Cerebellar nuclear complex (tissue), 1 donor: ENCODE measurements around the gene ATXN7.

ENCODE experiments used
- DNase-seq, 2 experiments: peaks; one replicate each; lab custom pipeline; 2025; lab: John Stamatoyannopoulos, UW

The ATXN7 gene

DNA sequence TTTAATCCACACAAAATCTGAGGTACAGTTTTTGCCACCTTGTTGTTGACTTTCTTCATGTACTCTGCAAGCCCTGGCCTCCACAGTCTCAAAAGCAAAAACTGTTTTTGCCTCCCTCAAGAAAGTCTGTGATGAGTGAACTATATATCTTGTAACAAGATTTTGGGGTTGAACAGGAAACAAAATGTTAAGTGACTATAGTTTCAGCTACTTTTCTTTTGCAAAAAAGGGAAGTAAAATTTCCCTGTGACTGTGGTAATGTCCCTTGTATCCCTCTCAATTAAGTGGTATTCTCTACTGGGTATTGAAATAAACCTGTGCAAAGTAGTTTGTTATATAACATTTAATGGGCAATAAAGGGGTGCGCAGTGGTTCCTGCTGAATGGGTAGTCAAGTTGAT is 69.8 kb downstream of the ATXN7 start:
- no peak for DNase-seq

DNA sequence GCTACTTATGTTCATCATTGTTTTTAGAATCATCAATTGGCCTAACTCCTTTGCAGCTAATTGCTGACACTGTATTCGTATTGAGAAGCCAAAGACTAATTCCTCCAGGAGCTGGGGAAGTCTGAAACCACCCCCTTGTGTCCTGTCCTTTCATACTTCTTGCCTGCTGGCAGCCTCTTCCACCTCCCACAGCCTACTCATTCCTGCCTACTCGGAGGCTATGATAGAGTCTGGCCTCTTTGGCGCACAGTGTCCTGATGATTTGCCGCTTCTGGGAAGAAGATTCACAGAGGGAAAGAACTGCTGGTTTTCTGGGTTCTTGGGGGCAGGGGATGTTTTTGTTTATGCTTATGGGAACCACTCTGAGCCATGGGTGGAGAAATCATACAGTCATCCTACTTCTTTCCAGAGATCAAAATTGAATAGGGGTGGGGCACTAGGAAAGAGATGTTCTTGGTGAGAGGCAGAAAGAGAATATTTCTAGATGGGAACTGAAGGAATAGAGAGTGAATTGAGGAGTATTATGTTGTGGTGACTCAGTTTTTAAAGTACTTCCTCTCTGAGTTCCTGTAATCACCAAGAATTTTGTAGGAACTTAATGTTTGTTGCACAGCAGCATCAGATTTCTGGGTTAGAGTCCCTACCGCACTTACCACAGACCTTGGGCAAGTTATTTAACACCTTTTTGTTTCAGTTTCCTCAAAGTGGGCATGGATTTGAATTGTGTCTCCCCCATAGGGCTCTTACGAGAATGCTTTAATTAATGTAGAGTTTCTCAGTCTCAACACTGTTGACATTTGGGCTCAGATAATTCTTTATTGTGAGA is 70.6 kb downstream of the ATXN7 start:
- no peak for DNase-seq

DNA sequence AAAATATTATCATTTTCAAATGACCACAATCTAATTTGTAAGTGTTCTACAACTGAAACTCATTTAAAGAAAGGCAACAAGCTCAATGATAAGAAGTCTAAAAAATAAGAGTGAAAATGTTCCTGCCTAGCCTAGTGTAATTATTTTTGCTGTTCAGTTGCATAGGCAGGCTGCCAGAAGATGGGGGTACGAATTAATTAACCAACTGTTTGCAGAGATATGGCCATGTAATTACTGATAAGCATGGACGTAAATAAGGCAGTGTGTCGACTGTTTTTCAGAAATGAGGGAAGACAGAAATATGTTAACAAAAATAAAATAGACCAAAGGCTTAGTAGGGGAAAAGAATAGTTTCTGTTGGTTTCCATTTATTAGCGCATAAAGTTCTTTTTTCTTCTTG is 73.3 kb downstream of the ATXN7 start:
- DNase-seq: no peak

DNA sequence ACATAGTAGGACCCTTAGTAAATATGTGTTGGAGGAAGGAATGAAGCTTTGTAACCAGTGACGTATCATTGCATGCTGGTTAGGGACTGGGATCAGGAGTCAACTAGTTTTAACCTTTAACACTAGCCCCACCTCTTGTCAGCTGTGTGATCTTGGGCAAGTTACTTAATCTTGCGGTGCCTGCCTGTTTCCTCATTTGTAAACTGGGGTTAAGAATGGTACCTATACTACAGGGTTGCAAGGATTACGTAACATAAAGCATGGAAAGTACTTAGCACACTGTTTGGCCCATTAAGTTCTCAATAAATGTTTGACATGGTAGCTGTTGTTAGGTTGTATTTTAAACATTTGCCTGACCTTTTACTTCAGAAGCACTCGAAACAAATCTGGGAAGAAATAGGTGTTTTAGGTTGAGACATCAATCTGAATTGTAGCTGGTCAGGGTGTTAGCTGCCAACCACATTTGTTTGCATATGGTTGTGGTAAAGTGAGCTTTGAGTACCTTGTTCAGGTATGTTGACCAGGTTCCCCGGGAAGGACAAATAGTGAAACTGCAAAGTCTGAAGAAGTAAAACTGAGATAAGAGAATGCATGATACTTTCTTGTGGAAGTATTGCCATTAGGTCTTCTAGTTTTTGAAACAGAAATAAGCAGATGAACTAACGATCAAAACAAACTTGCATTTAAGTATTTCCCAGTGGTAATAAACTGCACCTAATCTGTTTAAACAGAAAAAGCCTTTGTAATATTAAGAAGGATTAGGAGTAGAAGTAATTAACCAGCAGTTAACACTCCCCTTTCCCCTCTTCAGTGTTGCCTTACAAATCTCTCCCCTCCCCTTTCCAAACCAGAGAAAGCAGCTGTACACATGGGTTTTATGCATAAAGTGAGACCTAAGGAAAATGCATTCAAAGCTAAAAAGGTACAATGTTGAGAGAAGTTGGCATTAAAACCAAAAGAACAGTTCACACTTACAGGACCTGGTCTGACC is 74.3 kb downstream of the ATXN7 start:
- no peak for DNase-seq

DNA sequence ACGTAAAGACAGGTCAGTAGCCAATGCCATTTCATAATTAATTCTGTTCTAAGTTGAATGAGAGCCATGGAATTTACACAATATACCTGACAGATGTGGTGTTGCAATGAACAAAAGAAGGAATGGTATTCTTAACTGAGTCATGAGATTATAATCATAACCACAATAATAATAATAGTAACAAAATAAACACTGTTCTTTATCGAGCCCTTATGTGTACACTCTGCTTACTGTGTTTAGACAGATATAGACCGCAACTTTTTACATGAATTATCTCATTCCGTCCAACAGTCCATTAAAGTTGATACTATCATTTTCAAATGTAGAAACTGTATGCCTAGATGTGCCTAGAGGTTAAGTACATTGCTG is 76.7 kb downstream of the ATXN7 start:
- DNase-seq: no peak

DNA sequence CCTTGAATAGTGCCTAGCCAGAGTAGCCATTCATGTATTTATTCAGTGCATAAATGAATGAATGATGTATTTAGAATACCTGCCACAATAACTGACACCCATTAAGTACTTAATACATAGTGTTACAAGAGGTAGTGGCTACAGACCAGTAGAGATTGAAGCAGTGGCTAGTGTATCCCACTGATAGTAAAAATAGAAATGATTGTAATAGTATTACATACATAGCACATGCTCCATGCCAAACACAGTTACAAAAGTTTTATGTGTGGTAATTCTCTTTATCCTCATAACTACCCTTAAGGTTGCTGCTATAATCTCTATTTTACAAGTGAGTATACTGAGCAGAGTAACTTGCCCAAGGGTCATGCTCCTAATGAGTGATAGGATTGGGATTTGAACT is 78.9 kb downstream of the ATXN7 start:
- DNase-seq: no peak

DNA sequence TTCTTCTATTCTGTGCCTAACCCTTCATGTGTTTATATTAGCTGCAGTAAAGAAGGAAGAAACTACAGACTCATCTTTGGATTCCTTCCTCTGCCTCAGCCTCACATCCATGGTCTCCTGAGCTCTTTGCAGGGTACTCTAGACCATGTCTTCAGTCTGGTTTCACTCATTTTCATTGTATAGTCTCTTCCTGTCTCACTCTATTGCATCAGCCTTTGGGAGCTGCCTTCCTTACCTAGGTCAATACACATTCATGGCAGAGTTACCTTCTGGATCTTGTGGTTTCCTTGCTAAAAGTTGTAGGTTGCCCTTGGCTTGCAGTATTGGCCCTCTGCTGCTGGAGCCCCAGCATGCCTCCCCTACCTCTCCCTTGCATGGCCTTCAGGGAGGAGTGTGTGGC is 80.0 kb downstream of the ATXN7 start:
- DNase-seq: no peak

DNA sequence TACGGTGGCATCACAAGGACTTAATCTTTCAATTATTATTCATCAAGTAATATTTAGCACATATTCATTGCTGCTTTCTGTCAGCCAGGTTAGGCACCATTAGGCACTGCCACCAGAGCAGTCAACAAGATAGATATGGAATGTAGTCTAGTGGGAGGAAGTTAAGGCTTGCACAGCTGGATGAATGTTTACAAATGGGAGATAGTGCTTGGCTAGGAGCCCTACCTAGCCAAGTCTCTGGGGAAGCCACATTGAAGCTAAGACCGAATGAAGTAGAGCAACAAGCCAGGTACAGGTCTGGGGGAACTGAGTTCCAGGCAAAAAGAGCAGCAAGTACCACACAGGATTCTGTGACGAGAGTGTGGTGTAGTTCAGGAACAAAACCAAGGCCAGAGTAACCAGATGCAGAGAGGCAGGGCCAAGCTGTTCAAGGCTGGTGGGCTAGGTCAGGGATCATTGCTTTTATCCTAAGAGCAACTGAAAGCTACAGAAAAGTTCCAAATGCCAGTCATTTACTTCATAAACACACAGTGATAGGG is 82.0 kb downstream of the ATXN7 start:
- no peak for DNase-seq

DNA sequence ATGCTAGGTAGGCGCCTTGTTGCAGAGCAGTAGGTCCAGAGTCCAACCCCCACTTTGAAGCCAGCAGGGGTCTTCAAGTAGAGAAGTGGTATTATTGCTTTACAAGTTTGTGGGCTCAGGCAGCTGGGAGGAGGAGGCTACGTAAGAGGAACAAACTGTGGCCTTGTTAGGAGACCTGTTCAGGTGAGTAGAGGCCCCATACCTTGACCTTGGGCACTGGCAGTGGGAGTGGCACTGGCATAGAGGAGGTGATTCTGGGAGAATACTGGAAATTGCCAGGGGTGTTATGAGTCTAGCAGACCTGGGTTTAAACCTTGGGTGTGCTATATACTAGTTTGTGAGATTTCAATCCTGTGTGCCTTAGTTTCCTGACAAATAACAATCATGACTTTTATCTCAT is 83.1 kb downstream of the ATXN7 start:
- no peak for DNase-seq

DNA sequence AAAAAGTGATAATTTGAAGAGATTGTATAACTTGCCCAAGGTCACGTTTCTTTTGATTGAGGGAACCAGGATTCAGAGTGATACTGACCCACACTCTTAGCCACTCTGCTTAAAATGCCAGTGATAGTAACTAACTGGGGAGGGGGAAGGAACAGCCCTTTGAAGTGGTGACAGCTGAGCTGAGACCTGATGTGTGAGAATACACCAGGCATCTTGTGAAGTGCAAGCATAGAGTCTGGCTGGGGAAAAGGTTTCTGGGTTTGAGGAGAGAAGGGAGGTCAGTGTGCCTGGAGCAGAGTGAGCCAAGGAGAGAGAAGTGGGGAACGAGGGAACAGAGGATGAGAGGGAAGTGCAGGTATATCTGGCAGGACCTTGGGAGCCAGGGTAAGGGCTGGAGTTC is 83.9 kb downstream of the ATXN7 start:
- no peak for DNase-seq

DNA sequence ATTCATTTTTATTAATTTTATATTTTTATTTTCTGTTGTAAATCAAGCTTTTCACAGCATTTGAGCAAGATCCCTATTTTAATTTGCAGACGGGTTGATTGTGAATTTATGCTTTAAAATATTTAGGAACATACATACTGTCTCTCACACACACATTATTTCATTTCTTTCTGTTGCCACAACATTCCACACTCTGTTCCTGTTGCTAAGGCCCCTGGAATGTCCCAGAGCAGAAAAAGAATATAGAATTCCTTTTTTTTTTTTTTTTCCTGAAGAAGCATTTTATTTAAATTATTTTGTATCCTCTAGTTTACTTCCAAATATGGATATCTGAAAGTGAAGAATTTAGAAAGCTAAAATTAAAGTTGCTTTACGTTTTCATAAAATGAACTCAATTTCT is 85.3 kb downstream of the ATXN7 start:
- no peak for DNase-seq

DNA sequence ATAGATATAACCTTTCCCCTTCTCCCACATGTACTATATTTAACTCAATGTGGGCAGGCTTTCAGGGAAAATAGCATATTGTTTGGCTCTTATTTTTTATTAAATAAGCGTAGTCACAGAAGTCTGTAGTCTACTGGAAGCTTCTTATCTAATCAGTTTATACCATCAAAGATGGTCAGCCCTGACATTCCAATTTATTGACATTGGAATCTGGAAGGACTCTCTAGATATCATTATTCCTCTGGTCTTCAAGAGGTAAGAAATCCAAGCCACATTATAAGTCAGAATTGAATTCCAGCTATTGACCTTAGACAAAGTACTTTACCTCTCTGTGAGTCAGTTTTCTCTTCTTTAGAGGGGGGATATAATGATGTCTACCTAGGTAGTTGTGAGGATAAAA is 87.0 kb downstream of the ATXN7 start:
- no peak for DNase-seq

DNA sequence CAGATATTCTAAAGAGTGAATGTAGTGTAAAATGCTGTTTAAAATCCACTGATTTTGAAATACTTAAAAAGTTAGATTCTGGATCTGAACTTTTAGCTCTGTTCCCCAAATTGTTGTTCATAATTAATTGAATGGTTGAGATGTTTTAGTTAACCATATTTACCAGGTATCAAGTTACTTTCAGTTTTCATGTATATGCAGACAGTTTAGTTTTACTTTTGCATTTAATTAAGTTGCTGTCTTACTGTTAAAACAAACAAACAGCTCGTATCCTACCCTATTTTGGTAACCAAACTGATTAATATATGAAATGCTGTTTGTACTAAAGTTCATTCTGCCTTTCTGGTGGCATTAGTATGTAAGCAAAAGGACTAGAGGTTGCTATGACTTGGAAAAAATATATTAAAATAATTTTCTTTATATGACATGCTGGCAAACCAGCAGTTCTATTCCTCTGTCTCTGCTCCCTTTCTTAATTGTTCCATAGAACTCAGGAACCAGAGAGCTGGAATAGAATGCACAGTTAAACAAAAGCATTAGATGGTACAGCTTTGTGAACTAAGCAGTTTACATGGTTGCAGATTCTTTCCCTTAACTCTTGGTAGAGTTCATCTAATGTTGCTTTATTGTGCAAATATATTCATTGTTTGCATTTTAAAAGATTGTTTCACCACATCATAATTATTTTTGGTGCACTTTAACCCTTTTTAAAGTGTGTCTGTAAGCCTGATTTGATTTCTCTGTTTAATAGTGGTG is 88.0 kb downstream of the ATXN7 start:
- no peak for DNase-seq

DNA sequence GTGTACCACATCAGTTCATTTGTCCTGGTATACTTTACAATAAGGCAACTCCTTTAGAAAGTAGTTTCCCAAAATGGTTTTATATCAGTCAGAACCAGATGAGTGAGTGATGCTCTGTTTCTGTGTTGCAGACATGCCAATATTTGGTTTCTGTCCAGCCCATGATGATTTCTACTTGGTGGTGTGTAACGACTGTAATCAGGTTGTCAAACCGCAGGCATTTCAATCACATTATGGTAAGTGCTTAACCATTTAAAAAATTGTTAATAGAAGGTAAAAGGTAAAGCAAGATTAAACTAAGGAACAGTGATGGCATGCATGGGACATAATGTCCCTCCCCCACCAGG is 88.6 kb downstream of the ATXN7 start:
- no peak for DNase-seq

DNA sequence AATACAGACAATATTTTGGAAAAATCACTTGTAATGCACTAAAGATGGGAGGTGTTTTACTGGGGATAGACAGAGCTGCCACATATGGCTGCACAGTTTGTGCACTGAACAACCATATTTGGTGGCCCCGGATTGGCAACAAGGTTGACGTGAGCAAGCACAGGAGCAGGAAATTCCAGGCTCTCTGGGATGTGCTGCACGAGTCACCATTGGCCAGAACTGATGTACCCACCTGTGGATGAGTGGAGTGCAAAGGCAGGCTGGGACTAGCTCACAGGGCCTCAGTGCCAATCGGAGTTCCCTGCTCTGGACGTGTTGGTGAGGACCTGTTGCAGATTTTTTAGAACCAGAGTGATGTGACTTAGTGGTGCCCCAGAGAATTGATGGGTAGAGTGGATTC is 90.5 kb downstream of the ATXN7 start:
- no peak for DNase-seq

DNA sequence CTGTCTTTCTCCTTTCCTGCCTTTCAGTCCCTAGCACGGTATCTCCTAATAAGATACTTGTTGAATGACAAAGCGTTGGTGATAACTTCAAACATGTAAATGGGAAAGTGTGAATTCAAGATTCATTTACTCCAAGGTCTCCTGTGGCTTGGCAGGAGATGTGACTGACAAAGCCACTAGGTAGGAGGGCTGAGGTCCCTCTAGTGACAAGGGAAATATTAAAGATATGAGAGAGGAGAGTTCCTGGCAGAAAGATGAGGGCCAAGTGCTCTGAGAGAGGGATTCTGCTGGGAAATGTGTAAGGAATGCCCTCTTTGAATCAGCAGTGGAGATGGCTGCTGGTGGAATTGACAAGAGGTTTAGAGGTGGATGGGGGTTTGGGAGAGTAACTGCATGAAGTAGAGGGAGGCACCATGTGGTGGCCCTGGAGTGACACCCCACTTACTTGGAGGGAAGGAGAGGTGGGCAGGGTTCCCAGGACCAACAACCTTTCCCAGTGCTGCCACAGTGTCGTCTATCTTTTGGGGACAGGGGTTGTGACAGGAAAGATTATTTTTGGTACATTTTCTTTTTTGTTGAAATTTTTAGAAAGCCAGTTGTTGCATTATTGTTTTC is 91.5 kb downstream of the ATXN7 start:
- DNase-seq: no peak

DNA sequence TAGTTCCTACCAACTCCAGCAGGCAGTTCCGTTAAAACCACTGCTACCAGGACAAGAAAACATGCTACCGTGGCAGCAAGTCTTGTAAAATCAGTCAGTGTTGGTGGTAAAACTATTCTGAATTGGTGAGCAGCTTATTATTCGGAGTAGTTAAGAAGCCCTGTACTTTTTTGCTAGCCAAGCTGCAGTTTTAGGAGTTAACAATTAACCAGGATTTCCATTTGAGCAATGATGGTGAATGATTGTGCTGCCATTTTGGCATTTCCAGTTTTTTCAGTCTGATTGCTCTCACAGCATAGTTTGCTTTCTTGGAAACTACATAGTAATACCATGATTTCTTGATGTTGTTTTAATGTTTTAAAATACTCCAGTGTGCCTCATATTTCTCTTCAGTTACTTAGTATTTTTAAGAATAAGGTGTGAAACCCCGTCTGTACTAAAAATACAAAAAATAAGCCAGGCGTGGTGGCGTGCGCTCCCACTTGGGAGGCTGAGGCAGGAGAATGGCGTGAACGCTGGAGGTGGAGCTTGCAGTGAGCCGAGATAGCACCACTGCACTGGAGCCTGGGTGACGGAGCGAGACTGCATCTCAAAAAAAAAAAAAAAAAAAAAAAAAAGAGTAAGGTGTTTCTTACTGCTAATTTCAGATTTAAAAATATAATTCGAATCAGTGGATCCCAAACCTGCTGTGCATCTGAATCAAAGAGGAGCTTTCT is 92.3 kb downstream of the ATXN7 start:
- DNase-seq: no peak

DNA sequence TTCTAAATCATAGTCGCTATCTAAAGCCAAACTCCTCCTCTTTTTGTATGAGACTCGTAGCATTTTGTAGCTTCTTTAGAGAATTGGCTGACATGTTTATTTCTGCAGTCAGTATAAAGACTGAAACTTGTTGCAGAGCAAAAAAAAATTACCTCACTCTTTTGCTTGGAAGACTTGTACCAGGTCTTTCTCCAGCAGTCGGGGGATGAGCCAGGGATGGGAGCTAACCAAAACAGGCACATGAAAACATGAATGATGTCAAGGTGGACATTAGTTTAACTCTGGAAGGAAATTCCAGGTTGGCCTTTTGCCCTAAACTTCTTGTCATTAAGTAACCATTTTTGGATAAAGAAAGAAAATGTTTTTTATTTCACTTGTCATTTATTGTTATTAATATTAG is 95.5 kb downstream of the ATXN7 start:
- no peak for DNase-seq

DNA sequence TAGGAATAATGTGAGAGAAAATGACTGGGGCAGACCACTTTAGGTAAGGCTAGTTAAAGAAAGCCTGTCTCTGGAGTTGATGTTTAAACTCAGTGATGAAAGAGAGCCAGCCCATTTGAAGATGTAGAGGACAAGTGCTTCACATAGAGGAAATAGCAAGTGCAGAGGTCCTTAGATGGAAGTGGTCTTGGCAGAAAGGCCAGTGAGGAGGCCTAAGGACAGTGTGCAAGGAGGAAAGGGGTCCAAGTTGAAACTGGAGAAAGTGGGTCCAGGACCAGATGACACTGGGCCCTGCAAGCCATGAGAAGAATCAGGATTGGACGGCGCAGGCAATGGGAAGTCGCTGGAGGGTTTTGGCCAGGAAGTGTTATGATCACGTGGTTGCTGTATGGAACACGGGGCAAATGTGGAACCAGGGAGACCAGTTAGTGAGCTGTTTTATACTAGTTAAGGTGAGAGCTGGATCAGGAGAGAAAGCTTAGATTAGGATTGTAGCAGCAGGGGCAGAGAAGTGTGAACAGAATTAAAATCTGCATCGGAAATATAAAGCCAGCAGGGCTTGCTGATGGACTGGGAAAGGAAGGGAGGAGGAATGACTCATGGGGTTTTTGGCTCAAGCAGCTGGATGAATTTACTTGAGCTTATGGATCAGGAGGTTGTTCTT is 96.5 kb downstream of the ATXN7 start:
- DNase-seq: peak in 1 of 2 experiments; percentile 5

DNA sequence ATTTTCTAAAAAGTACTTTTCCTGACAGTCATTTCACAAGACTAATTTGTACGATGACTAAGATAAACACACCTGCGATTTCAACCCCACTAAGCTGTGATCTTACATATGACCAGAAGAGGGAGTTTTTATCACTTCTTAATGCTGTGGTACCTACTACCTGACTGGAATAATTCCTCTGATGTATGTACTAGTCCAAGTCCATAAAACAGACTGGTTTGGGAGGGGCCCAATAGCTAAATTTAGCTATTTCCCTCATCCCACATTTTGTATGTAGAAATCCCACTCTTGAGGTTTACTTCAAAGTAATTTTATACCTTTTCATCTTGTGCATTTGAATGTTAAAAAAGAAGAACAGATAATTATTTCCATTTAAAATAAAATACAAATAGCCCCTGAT is 98.2 kb downstream of the ATXN7 start:
- DNase-seq: peak in 1 of 2 experiments; percentile 8

DNA sequence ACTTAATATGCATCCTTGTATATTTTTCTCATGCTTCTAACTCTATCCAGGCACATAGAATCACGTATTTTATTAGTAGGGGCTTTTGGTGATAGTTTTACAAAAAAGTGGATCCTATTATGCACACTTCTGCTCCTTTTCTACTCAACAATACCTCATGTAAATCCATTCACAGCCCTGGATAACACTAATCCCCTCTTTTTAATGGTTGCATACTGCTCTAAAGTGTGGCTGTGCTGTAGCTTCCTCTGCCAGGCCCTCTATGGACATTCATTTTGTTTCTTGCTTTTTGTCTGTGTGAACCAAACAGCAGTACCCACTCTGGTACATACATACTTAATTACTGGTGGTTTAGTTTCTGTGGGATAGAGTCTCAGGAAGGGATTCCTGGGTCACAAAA is 99.8 kb downstream of the ATXN7 start:
- no peak for DNase-seq
